Ovary (tissue), 9 donors: Measurements from ENCODE around the gene FNDC11. TPM values are rescaled to one million over a fixed set of nuclear protein-coding genes. Genes with fewer than 3 reads are reported as not detected.

Experiments used
- DNase-seq, 5 donors: peaks; one replicate each; pipeline ENCODE4 v3.0.0-alpha.2; 2019 to 2020
- H3K27ac ChIP-seq, 2 donors: fragments of 200-600 bp; one replicate each; pipeline versions ENCODE4 v1.5.1 to v1.8.0; 2019 to 2022
- H3K27me3 ChIP-seq: fragments of 200-600 bp; one replicate; pipeline ENCODE4 v1.8.0; 2022
- H3K36me3 ChIP-seq: fragments of 200-600 bp; sonication (generic); one replicate; pipeline ENCODE4 v1.5.1; 2019
- H3K4me1 ChIP-seq: one replicate; pipeline ENCODE4 v1.8.1; 2013; ENCODE audit warnings: mild to moderate bottlenecking, moderate library complexity; ENCODE audit not compliant: insufficient read depth
- H3K4me3 ChIP-seq: fragments of 200-600 bp; sonication (generic); one replicate; pipeline ENCODE4 v1.5.1; 2017
- H3K9me3 ChIP-seq, 2 donors: fragments of 200-600 bp in 1 of 2; sonication (generic) in 1 of 2; one replicate each; pipeline versions ENCODE4 v1.5.1 to v1.8.1; 2013 to 2019; ENCODE audit warnings: mild to moderate bottlenecking in 1 of 2, moderate library complexity in 1 of 2
- EP300 ChIP-seq: sonication (generic); formaldehyde crosslinking; IDR thresholded peaks from one replicate; pipeline ENCODE4 v1.6.1; 2017; ENCODE audit warnings: antibody characterized with exemption
- POLR2A ChIP-seq: fragments of 450-650 bp; IDR thresholded peaks from one replicate; pipeline ENCODE4 v1.6.1; 2017; ENCODE audit warnings: antibody characterized with exemption, mild to moderate bottlenecking, moderate library complexity
- WGBS, 3 donors: extraction: QIAGEN DNeasy Blood & Tissue Kit in 1 of 3; methylation state at CpG; one replicate each; pipeline versions ENCODE4 v1.1.5 to v1.1.7; 2013 to 2017; 5-methylcytosine and 5-hydroxymethylcytosine counted together
- intact Hi-C, 4 donors: fragments of 100-400 bp; cut with DNase I; formaldehyde crosslinking; loops; one replicate each; pipeline versions ENCODE4 v1.11.0 to v1.15.1; 2022 to 2023
- polyA plus RNA-seq, 2 donors: library from polyadenylated mRNA; stranded (reverse); fragments of 200-250 nt in 1 of 2; fragments of 350-450 nt in 1 of 2; fragmentation: Illumina TruSeq in 1 of 2; extraction: RNeasy Lipid Tissue Mini Kit (QIAGEN cat#74804) in 1 of 2; gene quantifications; one replicate each; pipeline ENCODE4 v1.2.3, GENCODE V29; 2013 to 2014
- total RNA-seq, 7 donors: library from RNA; depleted of rRNA in 2 of 7; stranded (reverse); fragments of >200 nt in 2 of 7; fragmentation: NEBNext Ultra II Directional in 3 of 7; extraction: Animal tissue kit (Norgen Biotek cat#: 25700) in 3 of 7; gene quantifications; one replicate each; pipeline versions ENCODE4 v1.1.0 to v1.2.4, GENCODE V29; 2016 to 2023
- TF ChIP-seq, protein P1 (sequence below), 3 donors: fragments of 450-650 bp in 2 of 3; fragments of 200-600 bp in 1 of 3; IDR thresholded peaks; one replicate each; pipeline versions ENCODE4 v1.5.1 to v1.8.0; 2016 to 2022; ENCODE audit warnings: antibody characterized with exemption in 3 of 3, mild to moderate bottlenecking in 1 of 3
- donor health status: DM: no; HTN: no; CAD: no; lungs with moderate emphysema.
- donor health status: DM: no; HTN: no; CAD: no.
- donor health status: Bipolar disorder and iron deficiency.
- donor health status: DM: yes; HTN: yes; CAD: no.
- donor health status: DM: no; HTN: no; CAD: no.
- donor health status: DM: yes; HTN: yes; CAD: no.

FNDC11 gene
- total and polyA plus RNA-seq, 9 donors = 0.10 to 5.5 (median 0.35) TPM; not detected in 2

DNA sequence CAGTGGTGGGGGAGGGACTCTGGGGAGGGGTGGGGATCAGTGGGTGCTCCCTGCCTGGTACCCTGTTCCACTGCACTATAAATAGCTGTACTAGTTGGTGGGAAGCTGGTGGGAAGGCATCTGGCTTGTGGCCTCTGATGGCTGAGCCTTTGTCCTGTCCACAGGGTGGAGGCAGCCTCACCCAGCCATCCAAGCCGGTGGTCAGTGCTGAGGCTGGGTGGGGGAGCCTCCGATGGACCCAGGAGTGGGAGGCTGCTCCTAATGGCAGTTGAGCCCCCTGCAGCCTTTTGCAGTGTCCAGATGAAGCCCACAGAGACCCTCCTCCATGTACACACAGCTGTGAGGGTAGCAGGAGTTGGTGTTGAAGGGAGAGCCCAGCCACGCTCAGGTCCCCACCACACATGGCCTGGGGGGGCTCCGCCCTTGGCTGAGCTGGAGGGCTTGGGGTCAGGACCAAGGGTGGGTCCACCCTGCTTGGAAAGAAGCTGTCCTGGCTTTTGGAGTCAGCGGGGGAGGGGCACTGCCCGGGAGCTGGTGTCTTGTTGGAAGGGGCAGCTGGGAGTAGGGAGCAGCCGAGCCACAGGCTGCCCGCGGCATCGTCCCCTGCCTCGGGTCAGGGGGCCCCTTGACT is 30.9 kb upstream of the FNDC11 start:
- TF ChIP-seq, protein P1, sequence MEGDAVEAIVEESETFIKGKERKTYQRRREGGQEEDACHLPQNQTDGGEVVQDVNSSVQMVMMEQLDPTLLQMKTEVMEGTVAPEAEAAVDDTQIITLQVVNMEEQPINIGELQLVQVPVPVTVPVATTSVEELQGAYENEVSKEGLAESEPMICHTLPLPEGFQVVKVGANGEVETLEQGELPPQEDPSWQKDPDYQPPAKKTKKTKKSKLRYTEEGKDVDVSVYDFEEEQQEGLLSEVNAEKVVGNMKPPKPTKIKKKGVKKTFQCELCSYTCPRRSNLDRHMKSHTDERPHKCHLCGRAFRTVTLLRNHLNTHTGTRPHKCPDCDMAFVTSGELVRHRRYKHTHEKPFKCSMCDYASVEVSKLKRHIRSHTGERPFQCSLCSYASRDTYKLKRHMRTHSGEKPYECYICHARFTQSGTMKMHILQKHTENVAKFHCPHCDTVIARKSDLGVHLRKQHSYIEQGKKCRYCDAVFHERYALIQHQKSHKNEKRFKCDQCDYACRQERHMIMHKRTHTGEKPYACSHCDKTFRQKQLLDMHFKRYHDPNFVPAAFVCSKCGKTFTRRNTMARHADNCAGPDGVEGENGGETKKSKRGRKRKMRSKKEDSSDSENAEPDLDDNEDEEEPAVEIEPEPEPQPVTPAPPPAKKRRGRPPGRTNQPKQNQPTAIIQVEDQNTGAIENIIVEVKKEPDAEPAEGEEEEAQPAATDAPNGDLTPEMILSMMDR (IDR thresholded peaks at IDR 0.05) = no peak
- TF ChIP-seq EP300 (no peak), POLR2A (no peak)
- Histone ChIP-seq H3K9me3 (no peaks in the 10 kb centered on the region), H3K27me3 (no peaks in the 10 kb centered on the region), H3K27ac (no peak overlapping the region), H3K4me3 (no peak overlapping the region), H3K4me1 (peaks cover 10% of the 10 kb centered on the region), H3K36me3 (no peaks in the 10 kb centered on the region)
- DNase-seq = peak in 3 of 5 donors; percentile 45 to 55 (median 48)
- 88 to 96% (median 90%) methylated on average over 11 of the region's 11 CpGs for WGBS, 3 donors
- intact Hi-C loops = no loop called here

DNA sequence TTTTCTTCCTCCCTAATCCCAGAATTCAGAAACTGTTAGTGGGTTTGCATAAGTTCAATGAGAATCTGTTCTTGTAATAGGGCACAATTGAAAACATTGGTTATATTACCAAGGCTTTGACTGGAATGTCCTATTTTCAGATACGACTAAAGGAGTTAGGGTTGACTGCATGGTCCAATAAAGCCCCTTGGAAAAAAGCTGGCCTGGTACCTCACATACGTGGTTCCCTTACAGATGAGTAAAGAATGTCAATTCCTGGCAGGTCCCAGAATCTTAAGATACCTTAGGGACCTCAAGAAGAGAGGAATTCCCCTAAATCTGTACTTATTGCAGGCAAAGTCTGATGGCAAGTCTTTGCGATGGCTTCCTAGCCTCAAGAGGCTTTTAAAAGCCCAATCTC is 28.8 kb upstream of the FNDC11 start:
- DNase-seq = no peak
- TF ChIP-seq EP300 (no peak), POLR2A (no peak)
- TF ChIP-seq, protein P1 (IDR thresholded peaks at IDR 0.05) = no peak
- Histone ChIP-seq H3K4me1 (peaks cover 8% of the 10 kb centered on the region), H3K36me3 (no peaks in the 10 kb centered on the region), H3K27me3 (no peaks in the 10 kb centered on the region), H3K9me3 (no peaks in the 10 kb centered on the region), H3K4me3 (no peak overlapping the region), H3K27ac (no peak overlapping the region)
- WGBS, 3 donors = 35 to 53% (median 41%) methylated on average over 3 of the region's 3 CpGs
- intact Hi-C loops = no loop called here

DNA sequence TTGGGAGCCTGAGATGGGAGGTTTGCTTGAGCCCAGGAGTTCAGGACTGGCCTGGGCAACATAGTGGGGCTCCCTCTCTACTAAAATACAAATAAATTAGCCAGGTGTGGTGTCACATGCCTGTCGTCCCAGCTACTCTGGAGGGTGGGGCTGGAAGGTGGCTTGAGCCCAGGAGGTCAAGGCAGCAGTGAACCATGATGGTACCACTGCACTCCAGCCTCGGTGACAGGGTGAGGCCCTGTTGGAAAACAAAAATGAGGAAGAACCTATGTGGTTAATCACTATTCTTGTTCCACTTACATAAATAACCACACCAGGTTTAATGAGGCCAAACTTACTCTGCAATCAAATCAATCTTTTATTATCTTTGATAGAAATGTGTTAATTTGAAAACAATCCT is 28.0 kb upstream of the FNDC11 start:
- intact Hi-C loops = no loop called here
- Histone ChIP-seq H3K36me3 (no peaks in the 10 kb centered on the region), H3K9me3 (no peaks in the 10 kb centered on the region), H3K27me3 (no peaks in the 10 kb centered on the region), H3K27ac (no peak overlapping the region), H3K4me3 (no peak overlapping the region), H3K4me1 (peaks cover 8% of the 10 kb centered on the region)
- TF ChIP-seq POLR2A = no peak
- TF ChIP-seq EP300 = no peak
- 12 to 25% (median 15%) methylated on average over 2 of the region's 2 CpGs for WGBS, 3 donors
- DNase-seq = peak in 1 of 5 donors; percentile 23

DNA sequence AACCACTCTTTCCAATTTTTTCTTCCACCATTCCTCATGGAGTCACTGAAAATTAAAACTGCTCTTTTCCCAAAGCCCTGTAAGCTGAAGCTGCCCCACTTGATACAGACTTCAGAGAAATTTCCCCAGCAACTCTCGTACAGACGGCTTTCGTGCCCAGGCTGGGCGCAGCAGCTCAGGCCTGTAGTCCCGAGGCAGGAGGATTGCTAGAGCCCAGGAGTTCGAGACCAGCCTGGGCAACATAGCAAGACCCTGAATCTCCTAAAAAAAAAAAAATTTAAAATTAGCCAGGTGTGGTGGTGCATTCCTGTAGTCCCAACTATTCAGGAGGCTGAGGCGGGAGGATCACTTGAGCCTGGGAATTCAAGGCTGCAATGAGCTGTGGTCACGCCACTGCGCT is 26.8 kb upstream of the FNDC11 start:
- DNase-seq = peak in 1 of 5 donors; percentile 7
- 65 to 75% (median 68%) methylated on average over 9 of the region's 9 CpGs for WGBS, 3 donors
- no peaks in the 10 kb centered on the region for H3K36me3 ChIP-seq

More for the DNA sequence above, 26.8 kb upstream of the FNDC11 start:
- Histone ChIP-seq H3K4me3 (no peak overlapping the region), H3K27ac (no peak overlapping the region), H3K9me3 (no peaks in the 10 kb centered on the region), H3K4me1 (no peaks in the 10 kb centered on the region), H3K27me3 (no peaks in the 10 kb centered on the region)
- intact Hi-C loops = no loop called here
- TF ChIP-seq POLR2A = no peak
- TF ChIP-seq, protein P1 (IDR thresholded peaks at IDR 0.05) = no peak
- no peak for TF ChIP-seq EP300
